K562 (cell line): ENCODE measurements around the gene TOM1L2. TPM values are rescaled to one million over a fixed set of nuclear protein-coding genes. Genes with fewer than 3 reads are reported as not detected.

Experiments
- ATAC-seq: fragments of 200-7000 bp; cut with Tn5 transposase; 3 replicates; pipeline ENCODE4 v1.9.1; 2020; ENCODE audit warnings: moderate library complexity
- BruUV-seq: library from RNA; stranded (reverse); fragments of 400-500 nt; replicated peaks from 2 replicates; lab custom pipeline; 2021; lab: Mats Ljungman, UMichigan
- CTCF ChIA-PET: fragments of 300-600 bp; formaldehyde crosslinking; extraction: SDS; loops from one replicate; lab custom pipeline; 2021; ENCODE audit warnings: low intra/inter-chr PET ratio; lab: Yijun Ruan, JAX
- POLR2A ChIA-PET: fragments of 300-600, 350-650 bp; sonication (Branson Sonifier 250); formaldehyde crosslinking; extraction: SDS; loops from one replicate; lab custom pipeline; 2021; ENCODE audit warnings: antibody characterized with exemption, inconsistent platforms; lab: Yijun Ruan, JAX
- DNase-seq, 4 experiments: peaks; one replicate each; pipeline versions ENCODE4 v3.0.0 to v3.0.0-alpha.2; 2011 to 2018; ENCODE audit warnings: low spot score in 3 of 4, mixed read lengths in 3 of 4; ENCODE audit errors: extremely low read depth in 1 of 4
- FAIRE-seq: peaks from 2 replicates; lab custom pipeline; 2011; peaks lifted over from hg19 to GRCh38; lab: Jason Lieb, UNC
- H2AFZ ChIP-seq: 2 replicates; pipeline ENCODE4 v1.6.0; 2011; ENCODE audit warnings: low read depth, low read length, control low read depth, inconsistent platforms
- H3K27ac ChIP-seq: fragments of 200-600 bp; 3 replicates; pipeline ENCODE4 v1.8.0; 2011; ENCODE audit warnings: low read depth, mild to moderate bottlenecking, control low read depth, inconsistent platforms, low read length, moderate library complexity, mixed read lengths; ENCODE audit errors: extremely low read depth
- H3K27me3 ChIP-seq, 2 experiments: fragments of 300-600 bp in 1 of 2; 2 replicates in 1 of 2; 3 replicates in 1 of 2; pipeline versions ENCODE4 v1.6.0 to v1.8.0; 2011; ENCODE audit warnings: inconsistent platforms in 2 of 2, low read length in 2 of 2, mild to moderate bottlenecking in 1 of 2, mixed read lengths in 1 of 2, moderate library complexity in 1 of 2; ENCODE audit not compliant: control insufficient read depth in 2 of 2, insufficient read depth in 2 of 2
- H3K36me3 ChIP-seq: fragments of 300-600 bp; 3 replicates; pipeline ENCODE4 v1.8.0; 2011; ENCODE audit warnings: mild to moderate bottlenecking, low read length, inconsistent platforms; ENCODE audit not compliant: control insufficient read depth, insufficient read depth
- H3K4me1 ChIP-seq, 2 experiments: fragments of 200-600 bp in 1 of 2; replicated peaks in 1 of 2; 2 replicates in 1 of 2; 3 replicates in 1 of 2; pipeline versions ENCODE4 v1.5.1 to v1.8.0; 2011; ENCODE audit warnings: inconsistent platforms in 2 of 2, low read length in 2 of 2, mild to moderate bottlenecking in 1 of 2, mixed read lengths in 1 of 2, moderate library complexity in 1 of 2; ENCODE audit not compliant: control insufficient read depth in 2 of 2, insufficient read depth in 2 of 2
- H3K4me2 ChIP-seq: 2 replicates; pipeline ENCODE4 v1.6.1; 2011; ENCODE audit warnings: low read length, control low read depth, inconsistent platforms, mixed read lengths; ENCODE audit not compliant: insufficient read depth
- H3K4me3 ChIP-seq: fragments of 200-600 bp; sonication (generic), shearing (Covaris generic); 2 replicates; pipeline ENCODE4 v1.5.1; 2016; ENCODE audit warnings: control low read depth, inconsistent platforms
- H3K79me2 ChIP-seq: fragments of 200-600 bp; 3 replicates; pipeline ENCODE4 v1.8.0; 2011; ENCODE audit warnings: low read length, inconsistent platforms; ENCODE audit not compliant: control insufficient read depth, insufficient read depth
- H3K9ac ChIP-seq, 2 experiments: 2 replicates each; pipeline versions ENCODE4 v1.6.0 to v1.6.1; 2011; ENCODE audit warnings: low read depth in 2 of 2, low read length in 2 of 2, control low read depth in 1 of 2, inconsistent platforms in 1 of 2, mild to moderate bottlenecking in 1 of 2, mixed read lengths in 1 of 2; ENCODE audit not compliant: insufficient read depth in 1 of 2
- H3K9me1 ChIP-seq: one replicate; pipeline ENCODE4 v1.6.0; 2011; ENCODE audit warnings: inconsistent platforms, mild to moderate bottlenecking, low read length, moderate library complexity; ENCODE audit not compliant: control insufficient read depth, insufficient read depth
- H3K9me3 ChIP-seq: replicated peaks from 2 replicates; pipeline ENCODE4 v1.5.1; 2011; ENCODE audit warnings: low read depth, low read length, inconsistent platforms; ENCODE audit not compliant: control insufficient read depth, insufficient read depth
- H4K20me1 ChIP-seq: replicated peaks from 2 replicates; pipeline ENCODE4 v1.6.1; 2011; ENCODE audit warnings: low read length, inconsistent platforms, mixed read lengths; ENCODE audit not compliant: control insufficient read depth, insufficient read depth
- ATF4 ChIP-seq: fragments of 450-650 bp; formaldehyde crosslinking; IDR thresholded peaks from 2 replicates; pipeline ENCODE4 v1.4.0; 2022; ENCODE audit warnings: mild to moderate bottlenecking, moderate library complexity
- BRF2 ChIP-seq: IDR thresholded peaks from 3 replicates; pipeline ENCODE4 v1.6.1; 2011; ENCODE audit warnings: borderline replicate concordance, mild to moderate bottlenecking; ENCODE audit not compliant: insufficient read length, insufficient read depth
- CREB3L1 ChIP-seq: fragments of 450-650 bp; IDR thresholded peaks from 2 replicates; pipeline ENCODE4 v1.6.1; 2014; ENCODE audit warnings: low read depth, mild to moderate bottlenecking, moderate library complexity, borderline replicate concordance
- FOXK2 ChIP-seq, 2 experiments: fragments of 450-650 bp; IDR thresholded peaks in 1 of 2; conservative IDR thresholded peaks in 1 of 2; 2 replicates each; pipeline ENCODE4 v1.6.1; 2016; ENCODE audit warnings: low read depth in 2 of 2, mild to moderate bottlenecking in 1 of 2
- JUNB ChIP-seq: fragments of 450-650 bp; formaldehyde crosslinking; conservative IDR thresholded peaks from 2 replicates; pipeline ENCODE4 v1.4.0; 2020; ENCODE audit warnings: mild to moderate bottlenecking
- KDM5B ChIP-seq: fragments of 200-600 bp; sonication (generic); IDR thresholded peaks from 2 replicates; pipeline ENCODE4 v1.6.1; 2012; ENCODE audit warnings: low read depth, mild to moderate bottlenecking, moderate library complexity, low read length, control low read depth, inconsistent platforms; ENCODE audit not compliant: insufficient replicate concordance
- NR2F6 ChIP-seq: fragments of 450-650 bp; formaldehyde crosslinking; IDR thresholded peaks from 2 replicates; pipeline ENCODE4 v1.4.0; 2020; ENCODE audit warnings: mild to moderate bottlenecking
- PML ChIP-seq: IDR thresholded peaks from 2 replicates; pipeline ENCODE4 v1.6.1; 2012; ENCODE audit warnings: low read length, inconsistent platforms
- PREB ChIP-seq: sonication (generic); formaldehyde crosslinking; IDR thresholded peaks from 2 replicates; pipeline ENCODE4 v1.8.1; 2023; ENCODE audit warnings: mild to moderate bottlenecking, missing genetic modification reagents
- SUPT5H ChIP-seq: fragments of 450-650 bp; IDR thresholded peaks from 2 replicates; pipeline ENCODE4 v1.6.1; 2016
- VEZF1 ChIP-seq: fragments of 200-800 bp; sonication (Bioruptor generic); IDR thresholded peaks from 2 replicates; pipeline ENCODE4 v1.6.1; 2017; ENCODE audit warnings: missing genetic modification characterization, missing compliant biosample characterization
- XRCC5 ChIP-seq: fragments of 200-400 bp; formaldehyde crosslinking; IDR thresholded peaks from 2 replicates; pipeline ENCODE4 v1.6.1; 2017; ENCODE audit warnings: low read depth, mild to moderate bottlenecking, low read length
- ZC3H4 ChIP-seq: sonication (generic); formaldehyde crosslinking; IDR thresholded peaks from 2 replicates; pipeline ENCODE4 v1.9.0; 2021; ENCODE audit warnings: missing genetic modification reagents, borderline replicate concordance
- WGBS: fragments of 100-300 bp; shearing (Covaris generic); methylation state at CpG from one replicate; pipeline ENCODE4 v1.1.6; 2016; ENCODE audit warnings: low coverage, mixed read lengths; ENCODE audit not compliant: insufficient coverage; ENCODE audit errors: missing lambda C conversion rate; 5-methylcytosine and 5-hydroxymethylcytosine counted together
- in situ Hi-C: fragments of 300-500 bp; cut with MboI; formaldehyde crosslinking; loops from 4 replicates; pipeline ENCODE4 v1.15.0; 2018; ENCODE audit warnings: inconsistent platforms, mixed read lengths
- intact Hi-C: fragments of 100-400 bp; cut with micrococcal nuclease; formaldehyde crosslinking; loops from 2 replicates; pipeline ENCODE4 v1.14.2; 2022
- polyA plus RNA-seq, 8 experiments: library from polyadenylated mRNA; depleted of rRNA in 4 of 8; stranded (reverse) in 5 of 8; unstranded in 3 of 8; fragments of >200 nt; fragmentation: Nextera tagmentation in 2 of 8; fragmentation: Illumina TruSeq in 1 of 8; extraction: Ambion mirVana in 2 of 8; extraction: Trizol in 1 of 8; gene quantifications; 2 replicates each; pipeline versions ENCODE4 v1.2.1 to v1.2.3, GENCODE V29; 2011 to 2014; ENCODE audit warnings: inconsistent platforms in 1 of 8, missing spikeins in 1 of 8
- total RNA-seq, 7 experiments: library from RNA; depleted of rRNA in 6 of 7; stranded (reverse); fragments of >200 nt in 6 of 7; fragmentation: Illumina TruSeq in 2 of 7; extraction: Trizol in 2 of 7; gene quantifications; 2 replicates each; pipeline versions ENCODE4 v1.2.1 to v1.2.3, GENCODE V29; 2011 to 2021; ENCODE audit warnings: low replicate concordance in 1 of 7

TOM1L2 gene
- total and polyA plus RNA-seq, 9 of the 15 experiments (the other 6 are each of a cell fraction or from before 2014, with no cell fraction given): 0.07 to 6.0 (median 2.5) TPM

- Histone ChIP-seq H2AFZ (no peak overlapping the region), H3K9me1 (no peaks in the 10 kb centered on the region), H3K9ac (no peak overlapping the region), H3K36me3 (no peaks in the 10 kb centered on the region), H4K20me1 (no peaks in the 10 kb centered on the region; the same call in 1 of the 2 replicates), H3K27ac (no peak overlapping the region), H3K4me1 (peaks cover 0 to 2% of the 10 kb centered on the region in 2 experiments; a peak in 1 of 5 replicates), H3K79me2 (no peaks in the 10 kb centered on the region), H3K4me2 (no peak overlapping the region), H3K4me3 (no peak overlapping the region), H3K9me3 (no peaks in the 10 kb centered on the region), H3K27me3 (no peaks in the 10 kb centered on the region)
- no peak for FAIRE-seq
- BruUV-seq: no TSS peak
- in situ Hi-C loops: no loop called here
- POLR2A ChIA-PET: no interaction called here
- no peak for DNase-seq
- intact Hi-C loops: no loop called here
- CTCF ChIA-PET: no interaction called here
- 11% methylated on average over 2 of the region's 2 CpGs for WGBS
- no peak for ATAC-seq
- TF ChIP-seq ZC3H4 (CRISPR knock-in tag) (no peak), PML (no peak), KDM5B (no peak), JUNB (no peak), XRCC5 (no peak), CREB3L1 (no peak), VEZF1 (CRISPR knock-in tag) (no peak), BRF2 (no peak), FOXK2 (conservative IDR thresholded peaks at IDR 0.05 in 1 of 2, IDR thresholded peaks at IDR 0.05 in 1 of 2; ENCODE audit: low read depth in 2 of 2) (no peak), SUPT5H (no peak), ATF4 (no peak), NR2F6 (CRISPR knock-in tag) (no peak), PREB (no peak)
Measured at GRCh38 chr17:17965152-17965721, 7.0 kb downstream of the TOM1L2 start.
